ENCODE measurements around the gene LPAR6. TPM values are rescaled to one million over a fixed set of nuclear protein-coding genes. Genes with fewer than 3 reads are reported as not detected.
A peak's percentile ranks its signal among the peaks of the same experiment; 100 is the strongest.

Gene LPAR6
- total RNA-seq, 1 donor, result 16.4 TPM

DNA sequence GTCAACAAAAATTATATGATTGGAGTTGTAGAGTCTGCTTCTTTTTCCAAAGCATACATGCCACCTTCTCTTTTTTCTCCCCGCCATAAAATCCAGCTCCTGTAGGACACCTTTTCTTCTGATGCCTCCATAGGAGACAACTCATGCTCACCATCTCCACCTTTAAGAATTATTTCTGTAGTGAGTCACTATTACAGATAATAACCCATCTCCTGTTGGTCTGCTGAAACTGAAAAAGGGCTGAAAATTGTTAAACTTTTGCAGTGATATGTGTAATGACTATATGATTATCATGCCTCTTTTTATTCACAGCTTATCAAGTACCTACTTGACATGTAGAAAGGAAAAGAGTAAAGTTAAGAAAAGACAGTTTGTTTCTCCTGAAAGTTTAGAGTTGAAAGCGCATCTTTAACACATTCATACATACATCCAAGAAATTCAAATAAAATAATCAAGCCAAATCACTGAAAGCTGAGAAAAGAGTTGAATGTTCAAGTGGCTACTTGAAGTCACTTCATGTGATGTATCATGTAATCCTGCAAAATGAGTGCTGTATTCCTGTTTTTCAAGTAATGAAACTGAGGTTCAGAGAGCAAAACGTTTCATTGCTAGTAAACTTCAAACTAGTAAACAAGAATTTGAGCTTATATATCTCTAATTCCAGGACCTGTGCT, 35.5 kb upstream of the LPAR6 start:
- TF ChIP-seq, protein P1, sequence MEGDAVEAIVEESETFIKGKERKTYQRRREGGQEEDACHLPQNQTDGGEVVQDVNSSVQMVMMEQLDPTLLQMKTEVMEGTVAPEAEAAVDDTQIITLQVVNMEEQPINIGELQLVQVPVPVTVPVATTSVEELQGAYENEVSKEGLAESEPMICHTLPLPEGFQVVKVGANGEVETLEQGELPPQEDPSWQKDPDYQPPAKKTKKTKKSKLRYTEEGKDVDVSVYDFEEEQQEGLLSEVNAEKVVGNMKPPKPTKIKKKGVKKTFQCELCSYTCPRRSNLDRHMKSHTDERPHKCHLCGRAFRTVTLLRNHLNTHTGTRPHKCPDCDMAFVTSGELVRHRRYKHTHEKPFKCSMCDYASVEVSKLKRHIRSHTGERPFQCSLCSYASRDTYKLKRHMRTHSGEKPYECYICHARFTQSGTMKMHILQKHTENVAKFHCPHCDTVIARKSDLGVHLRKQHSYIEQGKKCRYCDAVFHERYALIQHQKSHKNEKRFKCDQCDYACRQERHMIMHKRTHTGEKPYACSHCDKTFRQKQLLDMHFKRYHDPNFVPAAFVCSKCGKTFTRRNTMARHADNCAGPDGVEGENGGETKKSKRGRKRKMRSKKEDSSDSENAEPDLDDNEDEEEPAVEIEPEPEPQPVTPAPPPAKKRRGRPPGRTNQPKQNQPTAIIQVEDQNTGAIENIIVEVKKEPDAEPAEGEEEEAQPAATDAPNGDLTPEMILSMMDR (IDR thresholded peaks at IDR 0.05; ENCODE audit: insufficient read depth, low read depth, low read length), result no peak

DNA sequence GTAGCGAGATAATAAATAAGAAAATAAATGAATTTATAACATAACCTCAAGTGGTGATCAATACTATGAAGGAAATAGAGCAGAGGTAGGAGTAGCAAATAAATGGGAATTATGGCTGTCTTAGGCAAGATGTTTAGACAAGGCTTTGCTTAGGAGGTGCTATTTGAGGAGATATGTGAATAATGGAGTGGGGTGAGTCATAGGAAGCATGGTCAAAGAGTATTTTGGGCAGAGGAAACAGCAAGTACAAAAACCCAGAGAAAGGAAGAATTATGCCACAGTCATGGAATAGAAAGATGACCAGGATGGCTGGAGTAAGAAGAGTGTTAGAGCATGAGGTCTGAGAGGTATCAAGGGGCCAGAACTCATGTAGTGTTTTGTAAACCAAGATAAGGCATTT, 33.6 kb upstream of the LPAR6 start:
- peak; percentile 59 for DNase-seq (ENCODE audit: low read depth)
- no peak overlapping the region for H3K4me3 ChIP-seq (ENCODE audit: low read depth, low read length)
- TF ChIP-seq, protein P1 (IDR thresholded peaks at IDR 0.05; ENCODE audit: insufficient read depth, low read depth, low read length), result no peak

More for the DNA sequence above, 35.5 kb upstream of the LPAR6 start:
- no peak for DNase-seq (ENCODE audit: low read depth)
- no peak overlapping the region for H3K4me3 ChIP-seq (ENCODE audit: low read depth, low read length)

DNA sequence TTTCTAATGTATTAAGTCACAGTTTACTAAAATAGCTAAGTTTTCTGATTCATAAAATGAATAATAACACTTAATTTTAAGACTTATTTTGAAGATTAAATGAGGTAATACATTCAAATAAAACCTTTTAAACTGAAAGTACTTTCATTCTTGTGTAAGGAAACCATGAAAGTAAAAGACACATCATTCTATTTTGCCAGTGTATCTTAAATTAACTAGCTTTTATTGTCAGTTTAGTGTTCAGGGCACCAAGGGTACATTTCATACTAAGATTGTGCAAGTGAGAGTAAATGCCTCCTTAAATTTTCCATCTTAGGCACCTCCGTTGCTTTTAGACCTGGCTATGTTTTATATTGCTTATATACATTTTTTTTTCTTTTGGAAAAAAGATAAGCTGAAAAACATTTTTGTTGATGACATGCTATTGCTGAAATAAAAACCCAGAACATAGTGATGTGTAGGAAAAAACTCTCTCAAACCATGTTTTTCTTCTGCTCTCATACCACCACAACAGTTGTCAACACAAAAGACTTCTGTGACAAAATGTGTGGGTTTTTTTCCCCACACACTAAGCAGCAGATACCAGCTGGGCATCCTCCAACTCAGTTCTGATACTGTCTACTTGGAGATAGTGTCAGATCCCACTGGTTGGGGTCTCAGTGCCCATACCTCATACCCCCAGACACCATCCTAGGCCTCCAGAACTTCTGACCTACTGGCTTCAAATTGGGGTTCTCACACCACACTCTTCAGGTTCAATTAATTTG, 30.7 kb upstream of the LPAR6 start:
- TF ChIP-seq, protein P1 (IDR thresholded peaks at IDR 0.05; ENCODE audit: insufficient read depth, low read depth, low read length), result no peak
- H3K4me3 ChIP-seq (ENCODE audit: low read depth, low read length), result no peak overlapping the region
- DNase-seq (ENCODE audit: low read depth), result no peak

DNA sequence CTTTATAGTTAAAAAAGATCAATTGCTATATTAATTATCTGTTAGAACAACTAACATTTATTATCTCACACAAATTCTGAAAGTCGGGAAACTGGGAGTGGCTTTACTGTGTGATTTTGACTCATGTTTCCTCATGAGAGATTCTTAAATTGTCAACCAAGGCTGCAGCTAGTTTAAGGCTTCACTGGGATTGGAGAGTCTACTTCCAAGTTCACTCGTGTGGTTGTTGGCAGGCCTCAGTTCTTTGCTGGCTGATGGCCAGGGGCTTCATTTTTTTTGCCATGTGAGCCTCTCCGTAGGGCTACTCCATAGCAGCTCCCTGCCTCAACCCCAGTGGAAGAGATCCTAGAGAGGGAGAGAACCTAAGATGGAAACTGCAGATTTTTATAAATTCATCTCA, 24.5 kb upstream of the LPAR6 start:
- TF ChIP-seq, protein P1 (IDR thresholded peaks at IDR 0.05; ENCODE audit: insufficient read depth, low read depth, low read length), result no peak
- no peak overlapping the region for H3K4me3 ChIP-seq (ENCODE audit: low read depth, low read length)
- DNase-seq (ENCODE audit: low read depth), result peak; percentile 39

DNA sequence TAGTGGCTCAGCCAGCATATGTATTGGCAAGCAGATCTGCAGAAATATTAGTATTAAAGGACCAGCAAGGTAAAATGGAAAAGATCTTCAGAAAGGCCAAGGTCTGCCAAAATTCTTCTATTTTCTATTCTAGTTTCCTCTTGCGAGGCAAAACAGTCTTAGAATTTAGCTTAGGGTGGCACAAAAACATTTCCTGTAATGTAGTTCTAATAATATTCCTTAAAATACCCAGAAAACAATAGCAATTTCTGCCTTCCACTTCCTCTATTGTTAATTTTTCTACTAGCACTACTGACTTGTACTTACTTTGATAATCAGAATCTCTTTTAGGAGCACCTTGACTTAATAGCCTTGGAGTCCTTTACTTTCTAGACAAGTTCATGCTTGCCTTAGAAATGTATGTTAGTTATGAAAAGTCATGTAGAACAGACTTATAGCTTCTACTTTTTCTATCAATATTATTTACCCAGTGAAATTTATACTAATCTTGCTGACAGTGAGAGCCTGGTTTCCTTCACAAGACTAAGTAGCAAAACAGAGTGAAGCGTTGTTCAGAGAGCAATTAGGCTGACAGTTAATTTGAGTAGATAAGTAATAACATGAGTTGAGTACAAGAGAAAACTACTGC, 23.9 kb upstream of the LPAR6 start:
- TF ChIP-seq, protein P1 (IDR thresholded peaks at IDR 0.05; ENCODE audit: insufficient read depth, low read depth, low read length), result no peak
- no peak overlapping the region for H3K4me3 ChIP-seq (ENCODE audit: low read depth, low read length)
- DNase-seq (ENCODE audit: low read depth), result no peak

DNA sequence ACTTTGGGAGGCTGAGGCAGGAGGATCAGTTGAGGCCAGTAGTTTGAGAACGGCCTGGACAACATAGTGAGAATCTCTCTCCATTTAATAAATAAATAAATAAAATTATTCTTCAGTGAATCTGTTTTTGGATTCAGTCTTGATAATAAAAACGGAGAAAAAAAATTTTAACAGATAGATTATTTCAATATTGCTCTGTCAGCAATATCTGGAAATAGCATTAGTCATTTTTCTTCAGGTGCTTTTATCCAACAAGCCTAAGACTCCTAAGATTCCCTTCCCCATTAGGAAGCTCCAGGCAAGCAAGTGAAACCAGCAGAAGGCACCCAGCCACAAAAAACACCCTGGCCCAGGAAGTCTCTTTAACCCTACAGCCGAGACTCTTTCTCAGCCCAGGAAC, 21.3 kb upstream of the LPAR6 start:
- DNase-seq (ENCODE audit: low read depth), result no peak
- TF ChIP-seq, protein P1 (IDR thresholded peaks at IDR 0.05; ENCODE audit: insufficient read depth, low read depth, low read length), result no peak
- H3K4me3 ChIP-seq (ENCODE audit: low read depth, low read length), result no peak overlapping the region
